GM12878 (cell line): ENCODE data around the gene TRIP12. TPM values are rescaled to one million over a fixed set of nuclear protein-coding genes. Genes with fewer than 3 reads are reported as not detected.

Experiments used
- ATAC-seq: fragments of 200-7000 bp; cut with Tn5 transposase; 3 replicates; pipeline ENCODE4 v1.9.1; 2020; ENCODE audit warnings: mild to moderate bottlenecking, moderate library complexity
- BruUV-seq: library from RNA; stranded (reverse); fragments of 400-500 nt; replicated peaks from 2 replicates; lab custom pipeline; 2021; lab: Mats Ljungman, UMichigan
- CTCF ChIA-PET: fragments of 300-600 bp; sonication (Branson Sonifier 250); formaldehyde crosslinking; extraction: SDS; loops from one replicate; lab custom pipeline; 2021; ENCODE audit warnings: inconsistent platforms; lab: Yijun Ruan, JAX
- POLR2A ChIA-PET: fragments of 350-600 bp; formaldehyde crosslinking; extraction: SDS; loops from one replicate; lab custom pipeline; 2021; ENCODE audit warnings: inconsistent platforms; lab: Charles Lee
- RAD21 ChIA-PET: fragments of 300-600 bp; sonication (Branson Sonifier 250); formaldehyde crosslinking; loops from one replicate; lab custom pipeline; 2023; ENCODE audit warnings: antibody characterized with exemption; ENCODE audit not compliant: unreplicated experiment; lab: Charles Lee
- SMC1A ChIA-PET: fragments of 300-600 bp; sonication (Branson Sonifier 250); formaldehyde crosslinking; loops from one replicate; lab custom pipeline; 2023; ENCODE audit not compliant: unreplicated experiment, uncharacterized antibody; lab: Charles Lee
- DNase-seq: peaks from one replicate; pipeline ENCODE4 v3.0.0-alpha.2; 2011; ENCODE audit warnings: low read depth, low spot score
- FAIRE-seq: peaks from 3 replicates; lab custom pipeline; 2011; peaks lifted over from hg19 to GRCh38; lab: Jason Lieb, UNC
- H2AFZ ChIP-seq: 2 replicates; pipeline ENCODE4 v1.6.0; 2011; ENCODE audit warnings: low read depth, low read length, control low read depth; ENCODE audit not compliant: control insufficient read depth
- H3K27ac ChIP-seq: 2 replicates; pipeline ENCODE4 v1.5.1; 2011; ENCODE audit warnings: control low read depth; ENCODE audit not compliant: control insufficient read depth, insufficient read depth
- H3K27me3 ChIP-seq, 2 experiments: replicated peaks in 1 of 2; 2 replicates each; pipeline versions ENCODE4 v1.6.0 to v1.6.1; 2011; ENCODE audit warnings: low read length in 1 of 2; ENCODE audit not compliant: control insufficient read depth in 2 of 2, insufficient read depth in 2 of 2
- H3K36me3 ChIP-seq, 2 experiments: 2 replicates each; pipeline ENCODE4 v1.5.1; 2011; ENCODE audit warnings: low read length in 1 of 2; ENCODE audit not compliant: control insufficient read depth in 2 of 2, insufficient read depth in 2 of 2
- H3K4me1 ChIP-seq: 2 replicates; pipeline ENCODE4 v1.6.1; 2011; ENCODE audit warnings: mild to moderate bottlenecking, low read length, moderate library complexity, mixed read lengths; ENCODE audit not compliant: control insufficient read depth, insufficient read depth
- H3K4me2 ChIP-seq: 2 replicates; pipeline ENCODE4 v1.6.0; 2011; ENCODE audit warnings: control low read depth; ENCODE audit not compliant: control insufficient read depth, insufficient read depth
- H3K4me3 ChIP-seq: fragments of 200-600 bp; sonication (generic); 2 replicates; pipeline ENCODE4 v1.5.1; 2016
- H3K79me2 ChIP-seq: 2 replicates; pipeline ENCODE4 v1.6.0; 2011; ENCODE audit warnings: low read length; ENCODE audit not compliant: control insufficient read depth, insufficient read depth
- H3K9ac ChIP-seq: 2 replicates; pipeline ENCODE4 v1.8.0; 2011; ENCODE audit warnings: low read length, control low read depth, mixed read lengths; ENCODE audit not compliant: control insufficient read depth, insufficient read depth
- H3K9me3 ChIP-seq: replicated peaks from 3 replicates; pipeline ENCODE4 v1.5.1; 2011; ENCODE audit warnings: mild to moderate bottlenecking, low read length; ENCODE audit not compliant: control insufficient read depth, insufficient read depth
- H4K20me1 ChIP-seq: 2 replicates; pipeline ENCODE4 v1.6.0; 2011; ENCODE audit not compliant: control insufficient read depth, insufficient read depth
- BCL11A ChIP-seq: IDR thresholded peaks from 2 replicates; pipeline ENCODE4 v1.6.1; 2011; ENCODE audit warnings: low read depth, low read length
- CEBPZ ChIP-seq: fragments of 150-350 bp; IDR thresholded peaks from 2 replicates; pipeline ENCODE4 v1.6.1; 2016; ENCODE audit warnings: low read depth, low read length
- FOS ChIP-seq: IDR thresholded peaks from 3 replicates; pipeline ENCODE4 v1.6.1; 2011; ENCODE audit warnings: borderline replicate concordance; ENCODE audit not compliant: insufficient read length; ENCODE audit errors: extremely low read depth
- JUNB ChIP-seq: IDR thresholded peaks from 2 replicates; pipeline ENCODE4 v1.6.1; 2016; ENCODE audit warnings: antibody characterized with exemption, mild to moderate bottlenecking
- MLLT1 ChIP-seq: fragments of 450-650 bp; IDR thresholded peaks from 2 replicates; pipeline ENCODE4 v1.6.1; 2016; ENCODE audit warnings: mild to moderate bottlenecking
- NFIC ChIP-seq: IDR thresholded peaks from 2 replicates; pipeline ENCODE4 v1.6.1; 2012; ENCODE audit warnings: low read depth, mild to moderate bottlenecking, inconsistent platforms, low read length, moderate library complexity
- TAF1 ChIP-seq: IDR thresholded peaks from 2 replicates; pipeline ENCODE4 v1.6.1; 2011; ENCODE audit warnings: mild to moderate bottlenecking, low read depth, low read length, borderline replicate concordance
- WGBS: methylation state at CpG from one replicate; pipeline ENCODE4 v1.1.6; 2016; ENCODE audit warnings: low lambda C conversion rate; ENCODE audit not compliant: insufficient replicate concordance, insufficient coverage; ENCODE audit errors: missing lambda C conversion rate; 5-methylcytosine and 5-hydroxymethylcytosine counted together
- in situ Hi-C: fragments of 300-500 bp; cut with MboI; formaldehyde crosslinking; loops from 9 replicates; pipeline ENCODE4 v1.14.3; 2018; ENCODE audit warnings: mixed read lengths
- intact Hi-C: fragments of 100-400 bp; cut with micrococcal nuclease; formaldehyde crosslinking; loops from one replicate; pipeline ENCODE4 v1.14.2; 2022; ENCODE audit not compliant: unreplicated experiment
- polyA plus RNA-seq, 11 experiments: library from polyadenylated mRNA; depleted of rRNA in 4 of 11; unstranded in 6 of 11; stranded (reverse) in 5 of 11; fragments of >200 nt; fragmentation: Nextera tagmentation in 4 of 11; fragmentation: Illumina TruSeq in 1 of 11; extraction: Ambion mirVana in 4 of 11; extraction: Trizol in 1 of 11; gene quantifications; 1 replicate in 1 of 11; 2 replicates in 10 of 11; pipeline versions ENCODE4 v1.2.1 to v1.2.3, GENCODE V29; 2011 to 2016; ENCODE audit warnings: inconsistent platforms in 2 of 11, missing spikeins in 2 of 11, low read depth in 1 of 11
- total RNA-seq, 4 experiments: library from RNA; depleted of rRNA in 3 of 4; stranded (reverse); fragments of >200 nt in 3 of 4; fragmentation: Illumina TruSeq in 1 of 4; extraction: Trizol in 1 of 4; gene quantifications; 2 replicates each; pipeline versions ENCODE4 v1.2.1 to v1.2.3, GENCODE V29; 2013 to 2021
- TF ChIP-seq, protein P1 (sequence below): fragments of 450-650 bp; IDR thresholded peaks from 2 replicates; pipeline ENCODE4 v1.6.1; 2017; ENCODE audit warnings: borderline replicate concordance
- TF ChIP-seq, protein P2 (sequence below): fragments of 450-650 bp; IDR thresholded peaks from 2 replicates; pipeline ENCODE4 v1.6.1; 2018; ENCODE audit warnings: mild to moderate bottlenecking, low read depth, moderate library complexity; ENCODE audit not compliant: partially characterized antibody
- TF ChIP-seq, protein P3 (sequence below): IDR thresholded peaks from 2 replicates; pipeline ENCODE4 v1.6.1; 2012; ENCODE audit warnings: low read length, inconsistent platforms

TRIP12 gene
- total and polyA plus RNA-seq, 10 of the 15 experiments (the other 5 are each of a cell fraction or from before 2014, with no cell fraction given), result 23.1 to 207 (median 97.0) TPM

DNA sequence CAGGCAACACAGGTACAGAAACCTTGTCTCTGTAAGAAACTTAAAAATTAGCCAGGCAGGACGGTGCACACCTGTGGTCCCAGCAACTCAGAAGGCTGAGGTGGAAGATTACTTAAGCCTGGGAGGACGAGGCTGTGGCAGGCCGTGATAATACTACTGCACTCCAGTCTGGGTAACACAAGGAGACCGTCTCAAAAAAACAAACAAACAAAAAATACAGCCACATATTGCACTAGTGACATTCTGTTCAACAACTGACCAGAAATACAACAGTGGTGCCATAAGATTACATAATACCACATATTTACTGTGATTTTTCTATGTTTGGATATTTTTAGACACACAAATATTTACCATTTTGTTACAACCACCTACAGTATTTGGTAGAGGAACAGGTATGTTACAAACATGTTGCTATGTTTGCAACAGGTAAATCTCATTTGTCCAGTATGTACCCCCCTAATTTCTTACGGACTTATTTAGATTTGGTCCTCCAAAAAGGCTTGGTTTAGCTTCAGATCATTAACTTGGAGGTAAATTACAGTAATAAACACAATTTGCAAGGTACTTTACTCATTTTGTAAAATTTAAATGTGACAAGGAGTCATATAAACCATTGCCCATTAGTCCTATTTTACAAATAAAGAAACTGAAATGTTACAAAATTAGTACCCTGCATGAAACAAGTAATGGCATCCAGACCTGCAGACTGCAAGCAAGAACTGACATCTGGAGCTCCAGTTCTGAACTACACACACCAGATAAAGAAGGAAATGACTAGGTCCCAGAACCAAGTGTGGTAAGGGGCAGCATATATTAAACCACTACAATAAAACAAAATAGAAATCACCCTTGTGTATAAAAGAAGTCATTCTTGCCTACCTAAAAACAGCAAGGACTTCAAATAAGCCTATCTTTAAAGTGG lies 36.8 kb downstream of the TRIP12 start:
- peaks cover 18% of the 10 kb centered on the region; the same call in 1 of the 2 replicates for H3K4me1 ChIP-seq
- peak overlapping the region; percentile 3; the same call in 1 of the 2 replicates for H3K4me2 ChIP-seq
- peak overlapping the region; percentile 15; the same call in 1 of the 2 replicates for H3K27ac ChIP-seq
- no peak for DNase-seq
- peaks cover 0 to 13% of the 10 kb centered on the region in 2 experiments; a peak in 3 of 4 replicates for H3K36me3 ChIP-seq
- intact Hi-C loops, result no loop called here
- ChIA-PET RAD21 (interaction anchor here (0.6 to 1.3 kb wide), 3 partner anchors 29 to 84 kb away, joined by 3 to 5 read pairs (median 3); no protein-coding TSS in a partner anchor), CTCF (interaction anchor here (0.8 to 3.4 kb wide), 3 partner anchors 30 to 91 kb away, joined by 3 to 22 read pairs (median 4); no protein-coding TSS in a partner anchor), SMC1A (interaction anchor here (0.8 to 3.2 kb wide), 4 partner anchors 13 to 84 kb away, joined by 3 to 8 read pairs (median 5); no protein-coding TSS in a partner anchor), POLR2A (interaction anchor here (1.3 to 1.5 kb wide), 2 partner anchors 14 to 21 kb away, joined by 4 read pairs; no protein-coding TSS in a partner anchor)
- ATAC-seq, result peak; percentile 75
- no peaks in the 10 kb centered on the region for H3K9me3 ChIP-seq
- no peaks in the 10 kb centered on the region for H3K27me3 ChIP-seq
- no TSS peak for BruUV-seq
- no peak overlapping the region for H3K9ac ChIP-seq
- peaks cover 70% of the 10 kb centered on the region for H3K79me2 ChIP-seq
- no peak for FAIRE-seq
- no peaks in the 10 kb centered on the region for H4K20me1 ChIP-seq
- in situ Hi-C loops, result no loop called here
- WGBS, result 72% methylated on average over 5 of the region's 5 CpGs
- no peak overlapping the region for H2AFZ ChIP-seq
- H3K4me3 ChIP-seq, result no peak overlapping the region
- TF ChIP-seq MLLT1 (no peak), CEBPZ (no peak), JUNB (peak; percentile 60), FOS (no peak), NFIC (no peak), BCL11A (no peak), TAF1 (no peak)
- TF ChIP-seq, protein P1, sequence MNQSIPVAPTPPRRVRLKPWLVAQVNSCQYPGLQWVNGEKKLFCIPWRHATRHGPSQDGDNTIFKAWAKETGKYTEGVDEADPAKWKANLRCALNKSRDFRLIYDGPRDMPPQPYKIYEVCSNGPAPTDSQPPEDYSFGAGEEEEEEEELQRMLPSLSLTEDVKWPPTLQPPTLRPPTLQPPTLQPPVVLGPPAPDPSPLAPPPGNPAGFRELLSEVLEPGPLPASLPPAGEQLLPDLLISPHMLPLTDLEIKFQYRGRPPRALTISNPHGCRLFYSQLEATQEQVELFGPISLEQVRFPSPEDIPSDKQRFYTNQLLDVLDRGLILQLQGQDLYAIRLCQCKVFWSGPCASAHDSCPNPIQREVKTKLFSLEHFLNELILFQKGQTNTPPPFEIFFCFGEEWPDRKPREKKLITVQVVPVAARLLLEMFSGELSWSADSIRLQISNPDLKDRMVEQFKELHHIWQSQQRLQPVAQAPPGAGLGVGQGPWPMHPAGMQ, result no peak
- TF ChIP-seq, protein P2, sequence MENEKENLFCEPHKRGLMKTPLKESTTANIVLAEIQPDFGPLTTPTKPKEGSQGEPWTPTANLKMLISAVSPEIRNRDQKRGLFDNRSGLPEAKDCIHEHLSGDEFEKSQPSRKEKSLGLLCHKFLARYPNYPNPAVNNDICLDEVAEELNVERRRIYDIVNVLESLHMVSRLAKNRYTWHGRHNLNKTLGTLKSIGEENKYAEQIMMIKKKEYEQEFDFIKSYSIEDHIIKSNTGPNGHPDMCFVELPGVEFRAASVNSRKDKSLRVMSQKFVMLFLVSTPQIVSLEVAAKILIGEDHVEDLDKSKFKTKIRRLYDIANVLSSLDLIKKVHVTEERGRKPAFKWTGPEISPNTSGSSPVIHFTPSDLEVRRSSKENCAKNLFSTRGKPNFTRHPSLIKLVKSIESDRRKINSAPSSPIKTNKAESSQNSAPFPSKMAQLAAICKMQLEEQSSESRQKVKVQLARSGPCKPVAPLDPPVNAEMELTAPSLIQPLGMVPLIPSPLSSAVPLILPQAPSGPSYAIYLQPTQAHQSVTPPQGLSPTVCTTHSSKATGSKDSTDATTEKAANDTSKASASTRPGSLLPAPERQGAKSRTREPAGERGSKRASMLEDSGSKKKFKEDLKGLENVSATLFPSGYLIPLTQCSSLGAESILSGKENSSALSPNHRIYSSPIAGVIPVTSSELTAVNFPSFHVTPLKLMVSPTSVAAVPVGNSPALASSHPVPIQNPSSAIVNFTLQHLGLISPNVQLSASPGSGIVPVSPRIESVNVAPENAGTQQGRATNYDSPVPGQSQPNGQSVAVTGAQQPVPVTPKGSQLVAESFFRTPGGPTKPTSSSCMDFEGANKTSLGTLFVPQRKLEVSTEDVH, result no peak
- TF ChIP-seq, protein P3, sequence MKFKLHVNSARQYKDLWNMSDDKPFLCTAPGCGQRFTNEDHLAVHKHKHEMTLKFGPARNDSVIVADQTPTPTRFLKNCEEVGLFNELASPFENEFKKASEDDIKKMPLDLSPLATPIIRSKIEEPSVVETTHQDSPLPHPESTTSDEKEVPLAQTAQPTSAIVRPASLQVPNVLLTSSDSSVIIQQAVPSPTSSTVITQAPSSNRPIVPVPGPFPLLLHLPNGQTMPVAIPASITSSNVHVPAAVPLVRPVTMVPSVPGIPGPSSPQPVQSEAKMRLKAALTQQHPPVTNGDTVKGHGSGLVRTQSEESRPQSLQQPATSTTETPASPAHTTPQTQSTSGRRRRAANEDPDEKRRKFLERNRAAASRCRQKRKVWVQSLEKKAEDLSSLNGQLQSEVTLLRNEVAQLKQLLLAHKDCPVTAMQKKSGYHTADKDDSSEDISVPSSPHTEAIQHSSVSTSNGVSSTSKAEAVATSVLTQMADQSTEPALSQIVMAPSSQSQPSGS, result no peak
